CMK (cell line): ENCODE data around the gene GLUL.
"Not testable (repeated sequence)": the region's sequence is repeated elsewhere in the genome, so short reads cannot be mapped to it uniquely, and the experiment has no call there.

ENCODE experiments used
- DNase-seq: peaks from one replicate; pipeline ENCODE4 v3.0.0-alpha.2; 2010; ENCODE audit warnings: low read depth

The GLUL gene

GRCh38 chr1:182394055-182394775 is 2.6 kb upstream of the GLUL start:
- no peak for DNase-seq

GRCh38 chr1:182392050-182393028 is 749 bp upstream of the GLUL start:
- DNase-seq = peak; percentile 43

- DNase-seq = no peak
Observed at GRCh38 chr1:182391028-182391361, 595 bp downstream of the GLUL start.

- DNase-seq = no peak
Observed at GRCh38 chr1:182389619-182390047, 2.0 kb downstream of the GLUL start.

- DNase-seq = peak; percentile 46
Observed at GRCh38 chr1:182388392-182389134, 3.0 kb downstream of the GLUL start.

- DNase-seq = peak; percentile 51
Observed at GRCh38 chr1:182387566-182387965, 4.0 kb downstream of the GLUL start.

GRCh38 chr1:182386980-182387379 is 4.6 kb downstream of the GLUL start:
- peak; percentile 47 for DNase-seq

- DNase-seq = peak; percentile 46
Observed at GRCh38 chr1:182385885-182386853, 5.4 kb downstream of the GLUL start.

GRCh38 chr1:182384387-182384960 is 7.1 kb downstream of the GLUL start:
- peak; percentile 43 for DNase-seq

- no peak for DNase-seq
Observed at GRCh38 chr1:182383934-182384333, 7.7 kb downstream of the GLUL start.

GRCh38 chr1:182383037-182383661 is 8.4 kb downstream of the GLUL start:
- peak; percentile 45 for DNase-seq

- DNase-seq = no peak
Observed at GRCh38 chr1:182381962-182382819, 9.4 kb downstream of the GLUL start.

- no peak for DNase-seq
Observed at GRCh38 chr1:182380199-182380598, 11.4 kb downstream of the GLUL start.

GRCh38 chr1:182379781-182380180 is 11.8 kb downstream of the GLUL start:
- DNase-seq = not testable (repeated sequence)

GRCh38 chr1:182376936-182377574 is 14.5 kb downstream of the GLUL start:
- no peak for DNase-seq

GRCh38 chr1:182374101-182374834 is 17.3 kb downstream of the GLUL start:
- no peak for DNase-seq

- DNase-seq = no peak
Observed at GRCh38 chr1:182370532-182370931, 21.1 kb downstream of the GLUL start.

GRCh38 chr1:182368903-182369302 is 22.7 kb downstream of the GLUL start:
- DNase-seq = no peak
